Neural progenitor cell (in vitro differentiated cells): ENCODE measurements around the gene DCP2.

Experiments used
- CTCF ChIP-seq: fragments of 200-600 bp; sonication (generic); IDR thresholded peaks from 2 replicates; pipeline ENCODE4 v1.5.1; 2017; ENCODE audit warnings: antibody characterized with exemption, mild to moderate bottlenecking
- EZH2 ChIP-seq: fragments of 200-600 bp; sonication (generic); IDR thresholded peaks from 2 replicates; pipeline ENCODE4 v1.6.1; 2017; ENCODE audit warnings: antibody characterized with exemption, mild to moderate bottlenecking, moderate library complexity
- EZH2phosphoT487 ChIP-seq: fragments of 200-600 bp; sonication (generic); IDR thresholded peaks from 2 replicates; pipeline ENCODE4 v1.6.1; 2017; ENCODE audit warnings: antibody characterized with exemption

- TF ChIP-seq CTCF (no peak), EZH2phosphoT487 (no peak), EZH2 (no peak)
Measured at GRCh38 chr5:112986224-112986623, 9.6 kb downstream of the DCP2 start.
